Adrenal gland (tissue), 5 donors: ENCODE data around the gene RABAC1.

Experiments
- POLR2A ChIP-seq, 2 donors: fragments of 450-650 bp; IDR thresholded peaks; one replicate each; pipeline ENCODE4 v1.6.1; 2017; ENCODE audit warnings: antibody characterized with exemption in 2 of 2, mild to moderate bottlenecking in 2 of 2, moderate library complexity in 1 of 2
- TF ChIP-seq, protein P1 (sequence below), 6 experiments: fragments of 450-650 bp in 4 of 6; fragments of 200-600 bp in 2 of 6; sonication (generic) in 1 of 6; IDR thresholded peaks; 1 replicate in 5 of 6; 2 replicates in 1 of 6; pipeline versions ENCODE4 v1.5.1 to v1.8.0; 2016 to 2021; ENCODE audit warnings: antibody characterized with exemption in 6 of 6, mild to moderate bottlenecking in 2 of 6, moderate library complexity in 1 of 6
- donor health status: DM: no; HTN: no; CAD: no.

- TF ChIP-seq POLR2A (IDR thresholded peaks at IDR 0.05), result no peak
- TF ChIP-seq, protein P1, sequence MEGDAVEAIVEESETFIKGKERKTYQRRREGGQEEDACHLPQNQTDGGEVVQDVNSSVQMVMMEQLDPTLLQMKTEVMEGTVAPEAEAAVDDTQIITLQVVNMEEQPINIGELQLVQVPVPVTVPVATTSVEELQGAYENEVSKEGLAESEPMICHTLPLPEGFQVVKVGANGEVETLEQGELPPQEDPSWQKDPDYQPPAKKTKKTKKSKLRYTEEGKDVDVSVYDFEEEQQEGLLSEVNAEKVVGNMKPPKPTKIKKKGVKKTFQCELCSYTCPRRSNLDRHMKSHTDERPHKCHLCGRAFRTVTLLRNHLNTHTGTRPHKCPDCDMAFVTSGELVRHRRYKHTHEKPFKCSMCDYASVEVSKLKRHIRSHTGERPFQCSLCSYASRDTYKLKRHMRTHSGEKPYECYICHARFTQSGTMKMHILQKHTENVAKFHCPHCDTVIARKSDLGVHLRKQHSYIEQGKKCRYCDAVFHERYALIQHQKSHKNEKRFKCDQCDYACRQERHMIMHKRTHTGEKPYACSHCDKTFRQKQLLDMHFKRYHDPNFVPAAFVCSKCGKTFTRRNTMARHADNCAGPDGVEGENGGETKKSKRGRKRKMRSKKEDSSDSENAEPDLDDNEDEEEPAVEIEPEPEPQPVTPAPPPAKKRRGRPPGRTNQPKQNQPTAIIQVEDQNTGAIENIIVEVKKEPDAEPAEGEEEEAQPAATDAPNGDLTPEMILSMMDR (IDR thresholded peaks at IDR 0.05), result no peak
Measured at GRCh38 chr19:41929536-41930071, 29.5 kb downstream of the RABAC1 start.
